Ramos (cell line): ENCODE measurements around the gene PPCDC.
"Not testable (repeated sequence)": the region's sequence is repeated elsewhere in the genome, so short reads cannot be mapped to it uniquely, and the experiment has no call there.

ENCODE experiments used
- in situ Hi-C: fragments of 300-500 bp; cut with MboI; formaldehyde crosslinking; loops from one replicate; pipeline ENCODE4 v1.14.3; 2022; ENCODE audit warnings: low sequenced_read_pairs; ENCODE audit not compliant: unreplicated experiment

The PPCDC gene

GRCh38 chr15:75064846-75065245 lies 41.5 kb downstream of the PPCDC start:
- in situ Hi-C loops = no loop called here

- in situ Hi-C loops = no loop called here
Observed at GRCh38 chr15:75065467-75065850, 42.1 kb downstream of the PPCDC start.

GRCh38 chr15:75065851-75066509 lies 42.6 kb downstream of the PPCDC start:
- in situ Hi-C loops = no loop called here

- in situ Hi-C loops = no loop called here
Observed at GRCh38 chr15:75067123-75067830, 43.9 kb downstream of the PPCDC start.

- in situ Hi-C loops = no loop called here
Observed at GRCh38 chr15:75068748-75069147, 45.4 kb downstream of the PPCDC start.

GRCh38 chr15:75069301-75069925 lies 46.0 kb downstream of the PPCDC start:
- in situ Hi-C loops = no loop called here

- in situ Hi-C loops = no loop called here
Observed at GRCh38 chr15:75070674-75071073, 47.3 kb downstream of the PPCDC start.

GRCh38 chr15:75073197-75073596 lies 49.8 kb downstream of the PPCDC start:
- in situ Hi-C loops = no loop called here

GRCh38 chr15:75076277-75076676 lies 52.9 kb downstream of the PPCDC start:
- in situ Hi-C loops = no loop called here

- in situ Hi-C loops = not testable (repeated sequence)
Observed at GRCh38 chr15:75077551-75077961, 54.2 kb downstream of the PPCDC start.

GRCh38 chr15:75081150-75081549 lies 57.8 kb downstream of the PPCDC start:
- in situ Hi-C loops = no loop called here

GRCh38 chr15:75082689-75083088 lies 59.3 kb downstream of the PPCDC start:
- in situ Hi-C loops = no loop called here

- in situ Hi-C loops = not testable (repeated sequence)
Observed at GRCh38 chr15:75085708-75086107, 62.3 kb downstream of the PPCDC start.

- in situ Hi-C loops = no loop called here
Observed at GRCh38 chr15:75089456-75090387, 66.3 kb downstream of the PPCDC start.

GRCh38 chr15:75090388-75090734 lies 67.0 kb downstream of the PPCDC start:
- in situ Hi-C loops = no loop called here

GRCh38 chr15:75091814-75092213 lies 68.4 kb downstream of the PPCDC start:
- in situ Hi-C loops = no loop called here

GRCh38 chr15:75094961-75095478 lies 71.6 kb downstream of the PPCDC start:
- in situ Hi-C loops = not testable (repeated sequence)

- in situ Hi-C loops = no loop called here
Observed at GRCh38 chr15:75095594-75095993, 72.2 kb downstream of the PPCDC start.

GRCh38 chr15:75097939-75098338 lies 74.5 kb downstream of the PPCDC start:
- in situ Hi-C loops = no loop called here

- in situ Hi-C loops = no loop called here
Observed at GRCh38 chr15:75098404-75098803, 75.0 kb downstream of the PPCDC start.
